HepG2 (cell line): ENCODE measurements around the gene HNRNPUL2. TPM values are rescaled to one million over a fixed set of nuclear protein-coding genes. Genes with fewer than 3 reads are reported as not detected.
A peak's percentile ranks its signal among the peaks of the same experiment; 100 is the strongest.

Experiments
- ERF ChIP-seq: IDR thresholded peaks from 2 replicates; pipeline ENCODE4 v1.6.1; 2018; ENCODE audit warnings: missing biosample characterization, missing genetic modification reagents
- GATAD2A ChIP-seq: IDR thresholded peaks from 2 replicates; pipeline ENCODE4 v1.6.1; 2016
- HDAC1 ChIP-seq: sonication (generic); formaldehyde crosslinking; IDR thresholded peaks from 2 replicates; pipeline ENCODE4 v1.5.1; 2020; ENCODE audit warnings: mild to moderate bottlenecking, missing genetic modification reagents
- MTF2 ChIP-seq: sonication (generic); formaldehyde crosslinking; IDR thresholded peaks from 2 replicates; pipeline ENCODE4 v1.5.0; 2020; ENCODE audit warnings: missing genetic modification reagents, borderline replicate concordance
- REPIN1 ChIP-seq: sonication (generic); formaldehyde crosslinking; IDR thresholded peaks from 2 replicates; pipeline ENCODE4 v1.8.0; 2022; ENCODE audit warnings: missing genetic modification reagents, low read depth, mild to moderate bottlenecking, borderline replicate concordance
- RFXAP ChIP-seq: sonication (generic); formaldehyde crosslinking; IDR thresholded peaks from 2 replicates; pipeline ENCODE4 v1.4.0; 2020; ENCODE audit warnings: missing genetic modification reagents, borderline replicate concordance
- RNF219 ChIP-seq: sonication (generic); formaldehyde crosslinking; IDR thresholded peaks from 2 replicates; pipeline ENCODE4 v1.5.0; 2020; ENCODE audit warnings: mild to moderate bottlenecking, missing genetic modification reagents
- STAG1 ChIP-seq: sonication (generic); formaldehyde crosslinking; IDR thresholded peaks from 2 replicates; pipeline ENCODE4 v1.4.0; 2020; ENCODE audit warnings: missing genetic modification reagents
- TBP ChIP-seq: sonication (generic); formaldehyde crosslinking; IDR thresholded peaks from 2 replicates; pipeline ENCODE4 v1.5.0; 2020; ENCODE audit warnings: missing genetic modification reagents
- ZFP36 ChIP-seq: fragments of 150-350 bp; IDR thresholded peaks from 2 replicates; pipeline ENCODE4 v1.6.1; 2018; ENCODE audit warnings: borderline replicate concordance, low read length, low read depth; ENCODE audit not compliant: partially characterized antibody
- ZNF512B ChIP-seq: sonication (generic); formaldehyde crosslinking; IDR thresholded peaks from 2 replicates; pipeline ENCODE4 v1.5.1; 2020; ENCODE audit warnings: missing genetic modification reagents, mild to moderate bottlenecking, borderline replicate concordance
- polyA plus RNA-seq, 8 experiments: library from polyadenylated mRNA; depleted of rRNA in 3 of 8; stranded (reverse) in 7 of 8; unstranded in 1 of 8; fragments of >200 nt; fragmentation: Illumina TruSeq in 4 of 8; extraction: Trizol in 4 of 8; gene quantifications; 2 replicates each; pipeline versions ENCODE4 v1.2.1 to v1.2.3, GENCODE V29; 2011 to 2016; ENCODE audit warnings: low read depth in 4 of 8, missing spikeins in 1 of 8, mixed read lengths in 1 of 8; ENCODE audit not compliant: insufficient read depth in 1 of 8
- total RNA-seq, 5 experiments: library from RNA; depleted of rRNA; stranded (reverse); fragments of >200 nt; fragmentation: Illumina TruSeq; extraction: Trizol; gene quantifications; 2 replicates each; pipeline ENCODE4 v1.2.3, GENCODE V29; 2016; ENCODE audit warnings: low read depth in 1 of 5
- TF ChIP-seq, protein P1 (sequence below): sonication (generic); formaldehyde crosslinking; IDR thresholded peaks from 2 replicates; pipeline ENCODE4 v1.4.0; 2020; ENCODE audit warnings: missing genetic modification reagents
- TF ChIP-seq, protein P2 (sequence below): sonication (generic); formaldehyde crosslinking; IDR thresholded peaks from 2 replicates; pipeline ENCODE4 v1.4.0; 2020; ENCODE audit warnings: missing genetic modification reagents
- TF ChIP-seq, protein P3 (sequence below): sonication (generic); formaldehyde crosslinking; IDR thresholded peaks from 2 replicates; pipeline ENCODE4 v1.4.0; 2020; ENCODE audit warnings: mild to moderate bottlenecking, missing genetic modification reagents

The HNRNPUL2 gene
- total and polyA plus RNA-seq, 2 of the 13 experiments (the other 11 are each of a cell fraction or from before 2014, with no cell fraction given) = 8.4 to 9.6 TPM

DNA sequence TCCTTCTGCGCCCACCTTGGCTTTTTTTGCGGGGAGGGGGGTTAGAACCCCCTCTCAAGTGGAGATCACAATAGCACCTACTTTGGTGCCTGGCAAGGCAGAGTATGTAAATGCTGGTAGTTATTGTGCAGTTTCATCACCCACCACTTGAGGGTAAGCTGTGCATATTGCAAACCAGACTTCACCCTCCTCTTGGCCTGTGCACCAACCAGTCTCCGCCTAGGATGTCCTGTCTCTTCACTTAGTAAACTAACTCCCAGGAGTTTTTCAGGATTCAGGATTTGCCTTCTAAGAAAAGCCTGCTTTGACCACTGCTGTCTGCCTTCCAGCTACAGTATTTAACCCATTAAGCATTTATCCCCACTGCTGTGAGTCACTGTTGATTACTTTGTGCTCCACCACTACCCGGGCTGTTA, 46.4 kb downstream of the HNRNPUL2 start (continued):
- TF ChIP-seq RFXAP = no peak
- TF ChIP-seq HDAC1 = no peak
- no peak for TF ChIP-seq MTF2 (CRISPR knock-in tag)
- TF ChIP-seq RNF219 (CRISPR knock-in tag) = no peak
- TF ChIP-seq GATAD2A (CRISPR knock-in tag) = peak; percentile 21; the same call in 1 of the 2 replicates
- TF ChIP-seq, protein P1, sequence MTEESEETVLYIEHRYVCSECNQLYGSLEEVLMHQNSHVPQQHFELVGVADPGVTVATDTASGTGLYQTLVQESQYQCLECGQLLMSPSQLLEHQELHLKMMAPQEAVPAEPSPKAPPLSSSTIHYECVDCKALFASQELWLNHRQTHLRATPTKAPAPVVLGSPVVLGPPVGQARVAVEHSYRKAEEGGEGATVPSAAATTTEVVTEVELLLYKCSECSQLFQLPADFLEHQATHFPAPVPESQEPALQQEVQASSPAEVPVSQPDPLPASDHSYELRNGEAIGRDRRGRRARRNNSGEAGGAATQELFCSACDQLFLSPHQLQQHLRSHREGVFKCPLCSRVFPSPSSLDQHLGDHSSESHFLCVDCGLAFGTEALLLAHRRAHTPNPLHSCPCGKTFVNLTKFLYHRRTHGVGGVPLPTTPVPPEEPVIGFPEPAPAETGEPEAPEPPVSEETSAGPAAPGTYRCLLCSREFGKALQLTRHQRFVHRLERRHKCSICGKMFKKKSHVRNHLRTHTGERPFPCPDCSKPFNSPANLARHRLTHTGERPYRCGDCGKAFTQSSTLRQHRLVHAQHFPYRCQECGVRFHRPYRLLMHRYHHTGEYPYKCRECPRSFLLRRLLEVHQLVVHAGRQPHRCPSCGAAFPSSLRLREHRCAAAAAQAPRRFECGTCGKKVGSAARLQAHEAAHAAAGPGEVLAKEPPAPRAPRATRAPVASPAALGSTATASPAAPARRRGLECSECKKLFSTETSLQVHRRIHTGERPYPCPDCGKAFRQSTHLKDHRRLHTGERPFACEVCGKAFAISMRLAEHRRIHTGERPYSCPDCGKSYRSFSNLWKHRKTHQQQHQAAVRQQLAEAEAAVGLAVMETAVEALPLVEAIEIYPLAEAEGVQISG (CRISPR knock-in tag) = peak; percentile 66
- TF ChIP-seq ERF (CRISPR knock-in tag) = no peak
- TF ChIP-seq STAG1 (CRISPR knock-in tag) = peak; percentile 73
- no peak for TF ChIP-seq ZNF512B (CRISPR knock-in tag)
- peak; percentile 45; the same call in 1 of the 2 replicates for TF ChIP-seq REPIN1 (CRISPR knock-in tag)
- TF ChIP-seq ZFP36 = no peak
- no peak for TF ChIP-seq TBP (CRISPR knock-in tag)
- TF ChIP-seq, protein P2, sequence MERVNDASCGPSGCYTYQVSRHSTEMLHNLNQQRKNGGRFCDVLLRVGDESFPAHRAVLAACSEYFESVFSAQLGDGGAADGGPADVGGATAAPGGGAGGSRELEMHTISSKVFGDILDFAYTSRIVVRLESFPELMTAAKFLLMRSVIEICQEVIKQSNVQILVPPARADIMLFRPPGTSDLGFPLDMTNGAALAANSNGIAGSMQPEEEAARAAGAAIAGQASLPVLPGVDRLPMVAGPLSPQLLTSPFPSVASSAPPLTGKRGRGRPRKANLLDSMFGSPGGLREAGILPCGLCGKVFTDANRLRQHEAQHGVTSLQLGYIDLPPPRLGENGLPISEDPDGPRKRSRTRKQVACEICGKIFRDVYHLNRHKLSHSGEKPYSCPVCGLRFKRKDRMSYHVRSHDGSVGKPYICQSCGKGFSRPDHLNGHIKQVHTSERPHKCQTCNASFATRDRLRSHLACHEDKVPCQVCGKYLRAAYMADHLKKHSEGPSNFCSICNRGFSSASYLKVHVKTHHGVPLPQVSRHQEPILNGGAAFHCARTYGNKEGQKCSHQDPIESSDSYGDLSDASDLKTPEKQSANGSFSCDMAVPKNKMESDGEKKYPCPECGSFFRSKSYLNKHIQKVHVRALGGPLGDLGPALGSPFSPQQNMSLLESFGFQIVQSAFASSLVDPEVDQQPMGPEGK = peak; percentile 57
- TF ChIP-seq, protein P3, sequence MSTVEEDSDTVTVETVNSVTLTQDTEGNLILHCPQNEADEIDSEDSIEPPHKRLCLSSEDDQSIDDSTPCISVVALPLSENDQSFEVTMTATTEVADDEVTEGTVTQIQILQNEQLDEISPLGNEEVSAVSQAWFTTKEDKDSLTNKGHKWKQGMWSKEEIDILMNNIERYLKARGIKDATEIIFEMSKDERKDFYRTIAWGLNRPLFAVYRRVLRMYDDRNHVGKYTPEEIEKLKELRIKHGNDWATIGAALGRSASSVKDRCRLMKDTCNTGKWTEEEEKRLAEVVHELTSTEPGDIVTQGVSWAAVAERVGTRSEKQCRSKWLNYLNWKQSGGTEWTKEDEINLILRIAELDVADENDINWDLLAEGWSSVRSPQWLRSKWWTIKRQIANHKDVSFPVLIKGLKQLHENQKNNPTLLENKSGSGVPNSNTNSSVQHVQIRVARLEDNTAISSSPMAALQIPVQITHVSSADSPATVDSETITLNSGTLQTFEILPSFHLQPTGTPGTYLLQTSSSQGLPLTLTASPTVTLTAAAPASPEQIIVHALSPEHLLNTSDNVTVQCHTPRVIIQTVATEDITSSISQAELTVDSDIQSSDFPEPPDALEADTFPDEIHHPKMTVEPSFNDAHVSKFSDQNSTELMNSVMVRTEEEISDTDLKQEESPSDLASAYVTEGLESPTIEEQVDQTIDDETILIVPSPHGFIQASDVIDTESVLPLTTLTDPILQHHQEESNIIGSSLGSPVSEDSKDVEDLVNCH (CRISPR knock-in tag) = no peak
